HG03354 (cell line): ENCODE data around the gene MUC4.

ENCODE experiments used
- ATAC-seq: cut with Tn5 transposase; IDR thresholded peaks from one replicate; pipeline ENCODE4 v1.9.1; 2021; ENCODE audit warnings: mild to moderate bottlenecking; ENCODE audit not compliant: unreplicated experiment, poor library complexity, severe bottlenecking

The MUC4 gene

DNA sequence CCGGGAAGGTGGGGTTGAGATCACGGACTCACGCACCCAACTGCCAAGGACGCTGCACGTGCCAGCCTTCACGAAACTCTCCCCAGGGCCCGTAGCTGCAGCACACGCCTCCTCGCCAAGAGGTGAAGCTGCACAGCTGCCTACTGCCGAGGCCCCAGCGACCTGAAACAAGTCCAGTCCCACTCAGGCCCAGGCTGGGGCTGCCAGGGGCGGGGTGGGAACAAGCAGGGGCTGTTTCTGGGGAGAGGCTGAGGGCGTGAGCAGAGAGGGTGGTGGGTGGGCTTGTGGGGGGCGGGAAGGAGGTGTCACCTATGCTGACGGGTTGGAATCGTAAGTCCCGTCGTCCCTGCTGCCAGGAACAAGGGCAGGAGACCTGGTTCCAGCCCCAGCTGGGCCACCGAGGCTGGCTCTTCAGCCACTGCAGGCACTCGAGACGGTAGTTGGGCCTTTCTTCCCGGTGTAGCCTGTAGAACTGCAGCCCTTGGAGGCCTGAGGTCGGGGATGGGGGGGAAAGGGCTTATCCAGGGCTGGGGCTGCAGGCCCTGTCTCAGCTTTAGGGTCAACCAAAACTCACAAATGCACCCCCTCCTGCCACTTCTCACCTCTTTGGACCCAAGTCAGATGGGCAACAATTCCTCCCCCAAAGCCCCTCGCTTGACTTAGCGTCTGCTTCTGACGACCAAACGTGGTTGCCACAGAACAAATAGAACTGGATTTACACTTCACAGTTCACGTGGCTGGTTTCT is 46.6 kb downstream of the MUC4 start:
- no peak for ATAC-seq

DNA sequence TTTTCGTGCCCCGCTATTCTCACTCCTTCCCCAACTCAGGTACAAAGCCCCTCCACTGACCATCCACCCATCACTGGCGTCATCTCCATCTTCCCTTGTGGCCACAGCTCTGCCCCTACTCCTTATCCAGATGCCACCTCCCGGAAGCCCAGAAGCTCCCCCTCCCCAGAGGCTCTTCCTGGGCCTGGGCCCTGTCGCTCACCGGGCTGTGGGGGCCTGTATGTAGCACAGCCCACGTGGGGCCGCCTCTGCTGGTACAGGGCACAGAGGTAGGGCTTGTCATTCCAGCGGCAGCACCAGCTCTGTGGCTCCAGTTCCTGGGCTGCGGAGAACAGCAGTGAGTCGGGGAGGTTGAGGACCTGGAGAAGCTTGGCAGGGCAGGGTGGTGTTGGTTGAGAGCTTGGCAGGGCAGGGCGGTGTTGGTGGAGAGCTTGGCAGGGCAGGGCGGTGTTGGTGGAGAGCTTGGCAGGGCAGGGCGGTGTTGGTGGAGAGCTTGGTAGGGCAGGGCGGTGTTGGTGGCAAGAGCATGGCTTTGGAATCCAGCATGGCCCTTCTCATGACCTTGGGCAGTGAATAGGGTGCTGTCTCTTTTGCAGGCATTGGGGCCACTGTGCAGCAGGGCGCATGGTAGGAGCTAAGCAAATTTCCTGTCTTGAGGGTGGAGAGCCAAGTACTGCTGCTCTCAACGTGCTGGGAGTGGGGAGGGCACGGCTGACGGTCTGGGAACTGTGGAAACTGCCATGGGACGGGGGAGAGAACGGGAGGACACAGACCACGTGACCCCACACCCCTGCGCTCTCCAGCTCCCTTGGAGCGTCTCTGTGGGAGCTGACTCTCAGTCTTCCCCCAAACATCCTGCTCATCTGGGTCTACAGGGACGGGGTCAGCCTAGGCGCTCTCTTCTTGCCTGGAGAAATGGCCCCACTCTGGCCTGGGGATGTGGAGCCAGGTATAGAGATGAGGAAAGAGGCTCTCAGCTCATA is 47.6 kb downstream of the MUC4 start:
- ATAC-seq: no peak

DNA sequence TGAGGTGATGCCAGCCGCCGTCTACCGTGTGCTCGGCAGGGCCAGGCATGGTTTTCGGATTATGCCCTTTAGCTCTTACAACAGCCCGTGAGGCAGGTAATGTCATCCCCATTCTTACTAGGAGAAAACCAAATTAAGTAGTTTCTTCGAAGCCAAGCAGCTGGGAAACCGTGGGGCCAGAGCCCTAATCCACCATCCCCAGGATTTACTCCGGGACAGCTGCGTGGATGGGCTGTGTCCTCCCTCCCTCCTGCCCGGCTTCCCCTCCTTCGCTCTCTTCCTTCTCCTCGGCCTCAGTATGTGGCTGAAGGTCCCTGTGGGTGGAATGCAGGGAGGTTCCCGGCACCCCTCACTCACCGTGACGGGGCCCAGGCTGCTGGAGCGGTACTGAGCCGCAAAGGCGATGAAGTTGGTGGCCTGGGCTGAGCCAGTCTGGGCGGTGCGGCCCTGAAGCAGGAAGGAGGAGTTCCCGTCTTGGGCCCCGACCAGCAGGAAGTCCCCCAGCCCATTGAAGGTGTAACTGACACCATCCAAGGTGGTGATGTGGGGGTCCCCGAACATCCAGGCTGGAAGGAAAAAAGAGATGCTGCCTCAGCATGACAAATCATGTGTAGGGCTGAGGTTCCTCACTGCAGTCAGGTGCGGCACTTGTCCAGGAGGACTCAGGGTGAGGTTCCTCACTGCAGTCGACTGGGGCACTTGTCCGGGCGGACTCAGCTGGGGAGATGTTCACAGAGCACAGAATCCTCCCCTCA is 48.5 kb downstream of the MUC4 start:
- no peak for ATAC-seq

DNA sequence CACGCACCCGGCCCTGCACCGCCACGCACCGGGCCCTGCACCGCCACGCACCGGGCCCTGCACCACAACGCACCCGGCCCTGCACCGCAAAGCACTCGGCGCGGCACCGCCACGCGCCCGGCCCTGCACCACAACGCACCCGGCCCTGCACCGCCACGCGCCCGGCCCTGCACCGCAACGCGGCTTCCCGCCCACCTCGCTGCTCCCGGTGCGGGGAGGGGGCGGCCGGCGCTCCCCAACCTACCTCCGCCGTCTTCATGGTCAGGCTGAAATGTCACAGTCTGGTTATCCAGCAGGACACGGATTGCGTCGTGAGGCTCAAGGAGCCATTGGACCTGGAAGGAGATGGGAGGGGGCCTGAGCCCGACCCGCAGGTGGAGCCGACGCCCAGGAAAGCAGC is 49.1 kb downstream of the MUC4 start:
- no peak for ATAC-seq

DNA sequence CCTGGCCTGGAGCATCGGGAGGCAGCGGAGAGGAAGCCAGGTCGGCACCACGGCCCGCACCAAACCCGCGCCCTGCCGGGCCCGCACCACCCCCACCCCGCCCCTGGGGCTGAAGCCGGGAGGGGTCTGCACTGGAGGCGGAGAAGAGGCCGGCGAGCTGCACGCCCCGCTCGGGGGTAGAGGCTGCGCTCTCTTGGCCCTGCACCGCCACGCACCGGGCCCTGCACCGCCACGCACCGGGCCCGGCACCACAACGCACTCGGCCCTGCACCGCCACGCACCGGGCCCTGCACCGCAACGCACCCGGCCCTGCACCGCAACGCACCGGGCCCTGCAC is 49.5 kb downstream of the MUC4 start:
- ATAC-seq: no peak

DNA sequence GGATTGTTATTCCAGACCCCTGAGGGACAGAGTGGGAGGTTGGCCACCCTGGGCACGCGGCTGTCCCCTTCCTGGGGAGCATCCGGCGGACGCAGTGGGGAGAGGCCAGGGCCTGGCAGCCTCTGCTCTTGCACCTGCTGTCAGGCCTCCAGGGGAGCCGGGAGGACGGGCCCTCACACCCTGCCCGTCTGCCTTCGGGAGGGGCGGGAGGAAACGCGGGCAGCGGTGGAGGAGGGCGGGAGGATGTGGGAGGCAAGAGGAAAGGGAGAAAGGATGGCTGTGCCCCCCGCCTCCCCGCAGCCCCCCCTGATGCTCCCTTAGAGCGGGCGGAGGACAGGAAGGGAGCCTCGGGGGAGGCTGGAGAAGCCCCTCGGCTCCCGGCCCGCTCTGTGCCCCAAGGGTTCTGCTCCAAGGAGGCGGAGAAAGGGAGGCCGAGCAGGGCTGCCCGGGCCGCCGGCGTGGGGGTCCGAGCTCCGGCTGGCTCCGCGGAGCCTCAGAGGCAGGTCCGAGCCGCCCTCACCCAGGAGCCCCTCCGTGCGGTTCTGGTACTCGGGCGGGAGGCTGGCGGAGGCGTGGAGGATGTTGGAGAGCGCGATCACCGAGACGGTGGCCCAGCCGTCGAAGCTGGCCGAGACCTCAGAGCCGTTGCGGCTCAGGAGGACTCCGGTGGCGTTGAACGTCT is 50.0 kb downstream of the MUC4 start:
- ATAC-seq: no peak

DNA sequence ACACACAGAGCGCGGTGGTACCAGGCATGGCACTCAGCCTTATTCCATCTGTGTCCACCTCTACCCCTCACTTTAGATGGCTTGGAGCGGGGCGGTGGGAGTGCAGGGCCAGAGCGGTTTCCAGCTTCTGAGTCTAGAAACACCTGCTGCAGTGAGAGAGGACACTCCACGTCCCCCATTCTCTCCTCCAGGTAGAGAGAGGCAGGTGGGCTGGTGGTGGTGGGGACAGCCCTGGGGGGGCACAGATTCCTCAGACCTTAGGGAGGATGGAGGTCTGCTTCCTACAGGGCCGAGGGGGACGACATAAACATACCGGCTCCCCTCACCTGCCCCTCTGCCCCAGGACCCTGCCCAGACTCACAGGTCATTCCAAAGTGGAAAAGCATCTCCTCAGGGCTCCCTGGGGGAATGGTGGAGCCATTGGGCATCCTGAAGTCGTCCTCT is 50.6 kb downstream of the MUC4 start:
- no peak for ATAC-seq

DNA sequence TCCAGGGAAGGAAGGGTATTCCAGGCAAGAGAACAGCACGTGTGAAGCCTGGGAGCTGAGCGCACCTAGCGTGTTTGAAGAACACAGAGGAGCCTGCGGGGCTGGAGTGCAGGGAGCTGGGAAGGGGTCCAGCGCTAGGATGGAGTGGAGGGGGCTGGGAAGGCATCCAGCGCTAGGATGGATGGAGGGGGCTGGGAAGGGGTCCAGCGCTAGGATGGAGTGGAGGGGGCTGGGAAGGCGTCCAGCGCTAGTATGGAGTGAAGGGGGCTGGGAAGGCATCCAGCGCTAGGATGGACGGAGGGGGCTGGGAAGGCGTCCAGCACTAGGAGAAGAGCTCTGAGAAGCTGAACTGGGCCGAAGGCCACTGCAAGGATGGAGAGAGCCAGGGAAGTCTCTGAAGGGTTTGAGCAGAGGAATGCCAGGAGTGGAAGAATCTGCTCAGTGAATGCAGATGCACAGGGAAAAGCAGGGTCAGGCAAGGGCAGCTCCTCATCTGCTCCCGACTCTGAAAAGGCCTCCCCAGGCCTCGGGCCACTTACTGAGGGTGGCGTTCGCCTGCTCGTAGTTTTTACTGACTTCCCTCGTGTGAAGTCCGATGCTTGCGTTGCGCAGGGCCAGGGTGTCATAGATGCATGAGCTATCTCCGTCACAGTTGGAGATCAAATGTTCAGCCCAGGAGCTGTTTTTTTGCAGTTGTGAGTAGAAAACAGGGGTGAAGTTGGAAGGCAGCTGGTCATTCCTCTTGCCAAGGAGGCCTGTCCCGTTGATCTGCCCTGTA is 51.2 kb downstream of the MUC4 start:
- ATAC-seq: no peak

DNA sequence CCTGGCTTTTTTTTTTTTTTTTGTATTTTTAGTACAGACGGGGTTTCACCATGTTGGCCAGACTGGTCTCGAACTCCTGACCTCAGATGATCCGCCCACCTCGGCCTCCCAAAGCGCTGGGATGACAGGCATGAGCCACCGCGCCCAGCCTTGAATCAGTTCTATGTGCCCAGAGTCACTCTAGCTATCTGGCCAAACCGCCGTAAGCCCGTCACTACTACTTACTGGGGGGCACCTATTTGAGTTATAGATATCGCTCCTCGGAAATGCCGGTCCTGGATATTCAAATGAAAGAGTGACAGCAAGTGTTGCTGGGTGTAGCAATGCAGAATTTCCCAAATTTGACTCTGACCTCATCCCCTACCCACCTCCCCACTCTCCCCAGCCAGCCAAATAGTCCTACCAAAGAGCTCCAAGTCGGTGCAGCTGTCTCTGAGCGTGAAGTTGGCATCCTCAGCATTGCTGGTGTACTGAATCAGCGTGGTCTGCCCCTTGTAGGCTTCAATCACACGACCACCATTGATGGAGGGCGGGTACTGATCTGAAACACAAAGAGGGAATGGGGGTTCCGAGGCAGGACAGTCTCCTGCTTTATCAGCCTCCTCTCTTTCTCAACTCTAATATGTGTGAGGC is 52.9 kb downstream of the MUC4 start:
- ATAC-seq: no peak

DNA sequence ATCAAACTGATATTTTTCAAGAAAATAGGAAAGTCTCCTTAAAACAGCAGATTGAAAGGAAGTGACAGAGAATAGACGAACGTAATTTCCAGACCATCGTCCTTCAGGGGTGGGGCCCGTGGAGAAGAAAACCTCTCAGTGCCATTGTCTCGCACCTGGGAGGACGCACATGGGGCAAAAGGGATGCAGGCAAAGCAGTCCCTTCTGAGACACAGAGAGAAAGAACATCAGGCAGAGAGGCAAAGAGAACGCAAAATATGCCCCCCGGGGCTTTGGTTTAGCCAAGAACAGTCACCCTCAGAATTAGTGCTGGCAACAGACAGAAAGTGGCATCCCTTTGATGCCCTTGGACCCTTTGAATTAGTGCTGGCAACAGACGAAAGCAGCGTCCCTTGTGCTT is 53.9 kb downstream of the MUC4 start:
- no peak for ATAC-seq

DNA sequence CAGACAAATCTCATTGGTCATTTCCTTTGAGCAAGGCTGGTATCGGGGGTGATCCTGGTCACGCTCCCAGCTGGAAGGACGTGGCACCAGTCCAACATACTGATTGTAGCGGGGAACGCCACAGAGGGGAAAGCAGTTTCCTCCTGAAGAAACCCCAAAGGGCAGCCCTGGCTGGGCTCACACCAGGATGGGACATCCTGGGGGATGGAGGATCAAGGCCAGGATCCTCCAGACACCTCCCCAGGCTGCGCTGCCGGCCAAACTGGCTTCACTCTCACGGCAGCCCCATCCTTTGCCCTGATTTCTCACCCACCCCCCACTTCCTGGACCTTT is 54.3 kb downstream of the MUC4 start:
- ATAC-seq: no peak

DNA sequence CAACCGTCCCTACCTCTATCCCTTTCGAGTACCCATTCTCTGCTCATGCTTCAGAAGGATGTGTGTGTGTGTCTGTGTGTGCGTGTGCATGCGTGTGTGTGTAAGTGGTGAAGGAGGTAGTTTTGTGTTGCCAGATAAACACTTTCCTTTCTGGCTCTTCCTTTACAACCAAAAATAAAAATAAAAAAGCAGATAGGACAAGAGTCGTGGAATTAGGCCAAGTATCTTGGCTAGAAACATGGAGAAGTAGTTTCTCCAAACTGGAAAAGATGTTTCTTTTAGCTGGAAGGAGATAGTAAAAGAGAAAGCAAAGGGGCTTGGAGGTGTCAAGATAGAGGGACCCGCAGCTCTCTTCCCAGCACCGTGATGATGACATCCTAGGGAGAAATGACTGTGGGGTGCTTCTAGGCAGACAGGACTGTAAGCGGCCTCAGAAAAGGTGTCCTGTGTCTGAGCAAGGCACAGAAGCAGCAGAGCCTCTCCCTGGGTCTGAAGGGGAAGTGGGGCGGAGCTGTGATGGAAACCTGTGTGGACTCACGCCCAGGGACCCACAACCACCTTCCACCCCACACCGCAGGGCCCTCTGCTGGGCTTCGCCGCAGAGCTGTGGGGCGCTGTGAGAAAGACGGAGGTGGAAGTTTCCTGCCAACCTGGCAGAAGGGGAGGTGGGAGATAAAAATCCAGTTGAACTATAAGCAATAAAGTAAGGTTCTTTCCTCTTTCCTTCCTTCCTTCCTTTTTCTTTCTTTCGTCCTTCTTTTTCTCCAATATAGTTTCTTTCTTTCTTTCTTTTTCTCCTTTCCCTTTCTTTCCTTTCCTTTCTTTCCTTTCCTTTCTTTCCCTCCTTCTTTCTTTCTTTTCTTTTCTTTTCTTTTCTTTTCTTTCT is 55.7 kb downstream of the MUC4 start:
- ATAC-seq: no peak

DNA sequence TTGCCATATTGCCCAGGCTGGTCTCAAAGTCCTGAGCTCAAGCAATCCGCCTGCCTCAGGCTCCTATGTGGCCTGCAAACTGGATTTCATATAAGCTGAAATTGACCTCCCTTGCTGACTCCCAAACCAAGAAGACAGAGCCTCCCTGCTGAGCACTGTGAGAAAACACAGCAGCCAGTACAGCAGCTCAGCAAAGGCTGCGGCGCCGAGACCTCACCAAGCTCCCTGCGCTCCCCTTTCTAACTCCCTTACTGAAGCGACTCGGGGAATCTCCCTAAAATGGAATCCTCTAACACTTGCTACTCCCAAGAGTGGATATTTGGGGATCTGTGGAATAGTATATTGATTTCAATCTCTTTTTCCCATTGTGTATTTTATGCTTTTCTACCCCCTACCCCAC is 56.3 kb downstream of the MUC4 start:
- ATAC-seq: no peak

DNA sequence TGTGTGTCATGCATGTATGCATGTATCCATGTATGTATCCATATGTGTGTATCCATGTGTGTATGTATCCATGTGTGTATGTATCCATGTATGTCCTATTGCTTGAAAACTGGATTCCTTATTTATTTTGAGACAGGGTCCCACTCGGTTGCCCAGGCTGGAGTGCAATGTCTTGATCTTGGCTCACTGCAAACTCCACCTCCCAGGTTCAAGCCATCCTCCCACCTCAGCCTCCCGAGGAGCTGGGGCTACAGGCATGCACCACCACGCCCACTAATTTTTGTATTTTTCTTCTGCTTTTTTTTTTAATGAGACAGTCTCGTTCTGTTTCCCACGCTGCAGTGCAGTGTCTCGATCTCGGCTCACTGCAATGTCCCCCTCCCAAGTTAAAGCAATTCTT is 56.8 kb downstream of the MUC4 start:
- no peak for ATAC-seq

DNA sequence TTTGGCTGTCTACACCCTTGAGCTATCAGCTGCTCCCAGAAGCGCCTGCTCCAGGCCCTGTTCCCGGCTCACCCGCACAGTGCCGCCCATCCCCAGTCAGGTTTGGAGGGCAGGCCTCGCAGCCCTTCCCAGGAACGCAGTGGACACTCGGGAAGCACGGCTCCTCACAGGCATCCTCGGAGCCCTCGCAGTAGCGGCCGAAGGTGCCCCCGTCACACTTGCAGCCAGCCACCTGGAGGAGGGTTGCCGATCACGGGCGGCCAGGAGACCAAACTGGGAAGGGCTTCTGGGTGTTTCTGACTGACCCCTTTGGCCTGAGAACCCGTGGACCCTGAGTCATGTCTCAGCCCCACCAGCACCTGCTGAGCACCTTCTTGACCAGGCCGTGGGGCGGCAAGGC is 57.6 kb downstream of the MUC4 start:
- ATAC-seq: no peak

DNA sequence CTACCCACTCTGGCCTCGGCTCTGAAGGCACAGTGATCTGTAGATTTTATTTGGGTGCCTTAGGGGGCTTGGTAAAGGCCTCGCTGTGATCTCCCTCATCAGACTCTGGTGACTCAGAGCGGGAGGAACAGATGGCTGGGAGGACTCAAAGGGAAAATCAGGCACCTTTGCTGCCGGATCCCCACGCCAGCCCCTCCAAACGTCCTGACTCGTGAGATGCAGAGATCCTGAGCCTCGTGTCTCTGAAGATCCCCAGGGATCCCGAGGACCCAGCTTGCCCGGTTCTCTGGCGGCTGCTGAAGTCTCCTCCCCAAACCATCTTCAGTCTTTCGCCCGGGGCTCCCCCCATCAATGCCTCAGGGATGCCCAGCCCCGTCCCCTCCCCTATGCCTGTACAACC is 58.1 kb downstream of the MUC4 start:
- ATAC-seq: no peak

DNA sequence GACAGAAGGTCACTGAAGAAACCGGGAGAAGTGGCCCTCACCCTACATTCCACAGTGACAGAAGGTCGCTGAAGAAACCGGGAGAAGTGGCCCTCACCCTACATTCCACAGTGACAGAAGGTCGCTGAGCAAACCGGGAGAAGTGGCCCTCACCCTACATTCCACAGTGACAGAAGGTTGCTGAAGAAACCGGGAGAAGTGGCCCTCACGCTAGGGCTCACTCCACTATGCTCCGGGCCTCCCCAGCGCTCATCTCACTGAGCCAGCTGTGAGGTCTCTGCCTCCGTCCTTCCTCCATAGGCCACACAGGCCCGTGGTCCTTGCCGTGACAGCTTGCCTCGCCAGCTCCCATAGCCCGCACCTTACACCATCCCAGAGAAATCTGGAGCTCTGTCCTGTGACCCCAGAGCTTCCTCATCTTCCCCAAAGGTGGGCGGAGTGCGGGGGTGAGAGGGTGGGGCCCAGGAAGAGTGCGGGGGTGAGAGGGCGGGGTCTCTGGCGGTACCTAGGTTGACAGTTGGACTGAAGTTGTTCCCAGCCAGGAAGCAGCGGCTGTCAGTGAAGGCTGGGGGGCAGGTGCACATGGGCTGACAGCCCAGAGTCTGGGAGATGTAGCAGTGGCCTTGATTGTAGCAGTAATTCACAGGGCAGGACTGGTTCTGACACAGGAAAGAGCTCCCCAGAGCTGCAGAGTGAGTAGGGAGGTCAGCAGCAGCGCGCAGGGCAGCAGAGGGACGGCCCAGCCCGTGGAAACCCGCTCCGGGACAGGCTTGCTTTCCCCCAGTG is 59.0 kb downstream of the MUC4 start:
- ATAC-seq: no peak
